HG02642 (cell line): ENCODE results near the gene WDFY2.

Experiments used
- ATAC-seq: cut with Tn5 transposase; IDR thresholded peaks from one replicate; pipeline ENCODE4 v1.9.1; 2021; ENCODE audit warnings: mild to moderate bottlenecking; ENCODE audit not compliant: unreplicated experiment, poor library complexity

Gene WDFY2

DNA sequence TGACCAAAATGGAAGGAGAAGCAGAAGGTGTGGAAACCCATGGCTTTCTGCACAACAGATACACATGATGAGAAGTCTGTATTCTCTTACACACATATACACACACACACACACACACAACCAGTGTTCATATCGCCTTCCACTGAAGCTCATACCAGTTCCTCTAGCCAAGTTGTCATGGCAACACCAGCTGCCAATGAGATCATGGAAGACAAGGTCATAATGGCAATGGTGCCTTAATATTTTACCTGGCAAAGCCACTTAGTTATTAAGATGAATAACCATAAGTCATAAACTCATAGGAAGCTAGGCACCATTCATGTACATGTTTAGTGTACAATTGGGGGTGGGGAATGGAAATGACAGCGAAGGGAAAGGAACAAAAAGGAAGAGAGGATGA, 222.3 kb downstream of the WDFY2 start:
- ATAC-seq: no peak

DNA sequence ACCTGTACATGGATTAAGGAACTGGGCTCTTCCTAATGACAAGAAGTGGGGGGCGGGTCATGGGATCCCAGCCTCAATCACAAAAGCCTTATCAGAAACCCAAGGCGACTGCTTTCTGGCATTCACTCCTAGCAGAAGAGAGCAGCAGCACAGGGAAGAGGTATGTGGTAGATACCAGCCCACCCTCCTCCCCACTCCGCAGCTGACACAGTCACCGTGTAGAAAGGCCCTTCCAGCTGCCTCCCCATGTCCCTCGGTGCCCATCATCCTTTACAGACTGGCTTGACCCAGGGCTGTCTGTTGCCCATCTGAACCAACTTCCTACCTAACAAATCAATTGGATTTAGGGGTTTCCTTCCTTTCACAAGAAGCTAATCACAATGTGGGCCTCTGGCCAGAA, 222.8 kb downstream of the WDFY2 start:
- no peak for ATAC-seq

DNA sequence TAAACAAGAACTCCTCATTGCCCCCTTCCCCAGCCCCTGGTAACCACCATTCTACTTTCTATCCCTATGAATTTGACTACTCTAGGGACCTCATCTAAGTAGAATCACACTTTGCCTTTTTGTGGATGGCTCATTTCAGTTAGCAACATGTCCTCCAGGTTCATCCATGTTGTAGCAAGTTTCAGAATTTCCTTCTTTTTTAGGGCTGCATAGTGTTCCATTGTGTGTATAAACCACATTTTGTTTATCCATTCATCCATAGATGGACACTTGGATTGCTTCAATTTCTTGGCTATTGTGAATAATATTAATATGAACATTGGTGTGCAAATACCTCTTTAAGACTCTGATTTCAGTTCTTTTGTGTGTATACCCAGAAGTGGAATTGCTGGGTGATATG, 224.5 kb downstream of the WDFY2 start:
- no peak for ATAC-seq

DNA sequence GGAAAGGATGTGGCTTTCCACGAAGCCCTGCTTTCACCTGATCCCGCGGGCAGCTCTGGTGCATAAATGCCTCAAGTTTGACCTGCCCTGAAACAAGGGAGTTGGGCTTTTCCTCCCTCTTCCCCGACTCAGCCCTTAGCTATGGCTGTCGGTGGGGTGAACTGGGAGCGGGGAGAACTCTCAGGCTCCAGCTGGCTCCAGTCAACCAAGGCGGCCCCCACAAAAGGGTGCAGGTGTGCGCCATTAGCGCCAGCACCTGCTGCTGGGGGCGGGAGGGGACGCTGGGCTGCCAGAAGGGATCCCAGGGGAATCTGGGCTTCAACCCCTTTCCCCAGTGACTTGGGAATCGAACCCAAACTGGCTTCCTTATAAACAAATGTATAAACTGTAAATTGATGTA, 226.8 kb downstream of the WDFY2 start:
- no peak for ATAC-seq

DNA sequence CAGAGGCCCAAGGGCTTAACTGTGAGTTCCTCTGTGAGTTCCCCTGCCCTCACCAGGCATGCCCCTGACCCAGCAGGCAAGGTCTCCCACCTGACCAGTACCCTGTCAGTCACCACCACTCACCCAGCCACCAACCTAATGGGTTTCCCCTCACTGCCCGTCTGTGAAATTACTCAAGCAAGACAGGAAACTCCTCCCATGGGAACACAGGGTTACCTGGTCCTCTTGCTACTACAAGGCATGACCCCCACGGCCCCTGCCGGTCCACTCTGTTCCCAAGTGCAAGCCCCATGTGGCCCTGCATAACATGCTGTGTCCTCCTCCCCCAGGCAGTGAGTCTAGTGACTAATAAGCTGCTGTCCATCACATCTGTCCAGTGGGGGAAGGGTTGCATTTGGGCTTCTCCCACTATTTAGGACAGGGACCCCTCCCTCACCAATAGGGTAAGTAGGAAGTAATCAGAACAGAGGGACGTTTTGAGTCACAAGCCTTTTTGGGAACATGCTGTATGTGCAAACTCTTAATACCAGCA, 227.7 kb downstream of the WDFY2 start:
- peak; percentile 43 for ATAC-seq

DNA sequence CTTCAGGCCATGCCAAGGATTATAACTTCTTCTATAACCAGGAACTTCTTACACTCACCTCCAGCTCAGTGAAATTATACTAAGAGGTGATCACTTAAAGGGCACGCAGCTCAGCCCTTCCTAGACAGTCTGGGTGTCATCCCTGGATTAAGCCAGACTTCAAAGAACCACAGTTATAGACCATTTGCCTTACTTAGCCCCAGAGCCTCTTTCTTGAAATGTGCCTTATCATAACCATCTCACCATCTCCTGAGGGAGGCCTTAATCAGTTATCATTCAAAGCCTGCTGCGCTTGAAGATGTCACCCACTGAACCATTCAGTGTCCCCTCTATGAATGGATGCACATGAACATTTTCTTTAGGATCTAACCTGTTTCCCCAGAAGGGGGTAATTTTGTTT, 229.8 kb downstream of the WDFY2 start:
- no peak for ATAC-seq

DNA sequence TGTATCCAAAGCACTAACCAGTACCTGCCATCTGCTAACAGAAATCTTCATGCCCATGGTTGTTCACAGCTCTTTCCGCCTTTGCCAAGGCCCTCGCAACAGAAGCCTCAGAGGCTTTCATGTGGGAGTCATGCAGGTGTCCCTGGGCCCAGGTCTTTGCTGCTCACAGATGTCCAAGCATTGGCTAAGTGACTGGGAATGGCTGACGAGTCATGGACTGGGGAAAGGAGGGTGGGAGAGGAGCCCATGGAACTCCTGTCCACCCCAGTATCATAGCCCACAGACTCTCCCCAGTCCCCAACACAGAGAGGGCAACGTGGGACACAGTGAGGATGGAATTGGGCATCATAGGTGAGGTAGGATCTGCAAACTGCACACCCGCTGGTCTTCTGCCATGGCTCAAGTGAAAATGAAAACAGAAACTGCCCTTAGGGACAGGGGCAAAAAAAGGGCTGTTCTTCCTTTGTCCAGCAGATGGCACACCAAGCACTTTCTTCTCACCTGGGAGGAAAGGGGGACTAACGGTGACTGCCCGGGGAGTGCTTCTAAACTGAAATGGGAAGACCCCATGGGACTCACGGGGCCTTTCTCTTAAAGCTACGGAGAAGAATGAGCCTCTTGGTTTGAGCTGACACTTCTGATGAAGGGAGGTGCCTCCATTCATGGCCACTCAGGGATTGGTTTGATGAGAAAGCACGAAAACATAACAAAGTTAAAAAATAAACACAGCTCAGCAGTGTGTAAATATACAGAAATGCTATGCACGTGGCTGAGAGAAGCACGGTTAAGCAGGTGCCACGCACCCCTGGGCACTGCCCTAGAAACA, 230.8 kb downstream of the WDFY2 start:
- ATAC-seq: peak; percentile 73

DNA sequence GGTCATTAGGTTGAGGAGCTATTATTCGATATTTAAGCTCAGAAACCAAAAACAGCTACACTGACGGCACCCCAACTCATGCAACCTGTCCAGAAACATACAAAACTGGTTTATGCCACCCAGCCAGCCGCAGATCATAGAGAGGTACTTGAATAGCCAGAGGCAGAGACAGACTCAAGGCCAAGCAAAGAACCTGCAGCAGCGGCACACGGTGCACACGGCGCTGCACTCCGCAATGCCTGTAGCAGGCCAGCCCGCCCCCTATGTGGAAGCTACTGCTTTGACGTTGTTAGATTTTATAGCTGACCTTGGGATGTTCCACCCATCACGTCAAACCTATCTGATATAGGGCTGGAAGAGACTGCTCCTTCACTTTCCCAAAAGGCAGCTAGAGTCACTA, 231.6 kb downstream of the WDFY2 start:
- ATAC-seq: no peak

DNA sequence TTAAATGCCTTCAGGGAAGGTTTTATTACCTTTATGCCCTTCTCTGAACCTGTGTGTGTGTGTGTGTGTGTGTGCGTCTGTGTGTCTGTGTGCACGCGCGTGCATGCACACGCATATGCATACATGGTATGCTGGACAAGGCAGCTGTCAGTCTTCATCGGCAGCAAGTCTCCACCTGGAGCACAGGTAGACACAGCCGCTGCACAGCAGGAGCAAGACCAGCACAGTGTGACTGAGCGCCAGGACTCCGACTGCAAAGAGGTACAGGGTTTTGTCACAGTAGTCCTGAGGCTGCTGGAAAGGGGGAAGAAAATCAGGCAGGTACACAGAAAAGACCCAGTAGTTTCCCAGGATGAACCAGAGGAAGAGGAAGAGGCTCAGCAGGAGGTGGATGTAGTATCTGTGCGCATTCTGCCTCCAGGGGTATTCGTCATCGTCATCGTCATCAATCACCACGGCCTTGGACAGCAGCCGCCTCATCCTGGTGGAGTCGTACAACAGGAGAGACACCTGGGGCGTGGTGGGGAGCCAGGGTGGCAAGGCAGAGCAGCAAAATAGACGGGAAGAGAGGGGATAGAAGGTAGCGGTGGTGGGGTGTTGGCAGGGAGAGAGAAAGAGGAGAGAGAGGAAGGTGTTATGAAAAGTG, 232.5 kb downstream of the WDFY2 start:
- ATAC-seq: no peak
